HepG2 (cell line): Measurements from ENCODE around the gene TRRAP. TPM values are rescaled to one million over a fixed set of nuclear protein-coding genes. Genes with fewer than 3 reads are reported as not detected.

ENCODE experiments used
- ATAC-seq: fragments of 200-7000 bp; cut with Tn5 transposase; 3 replicates; pipeline ENCODE4 v1.9.1; 2020; ENCODE audit warnings: mild to moderate bottlenecking, moderate library complexity
- BruUV-seq: library from RNA; stranded (reverse); fragments of 400-500 nt; replicated peaks from 2 replicates; lab custom pipeline; 2021; lab: Mats Ljungman, UMichigan
- CTCF ChIA-PET: fragments of 300-600 bp; formaldehyde crosslinking; extraction: SDS; loops from one replicate; lab custom pipeline; 2021; ENCODE audit warnings: low total read pairs, inconsistent platforms, low intra/inter-chr PET ratio; lab: Yijun Ruan, JAX
- POLR2A ChIA-PET: fragments of 350-600 bp; sonication (Branson Sonifier 250); formaldehyde crosslinking; loops from one replicate; lab custom pipeline; 2020; ENCODE audit warnings: antibody characterized with exemption, inconsistent platforms; lab: Yijun Ruan, JAX
- DNase-seq: peaks from one replicate; pipeline ENCODE4 v3.0.0-alpha.2; 2015; ENCODE audit warnings: low spot score
- FAIRE-seq: peaks from 3 replicates; lab custom pipeline; 2011; peaks lifted over from hg19 to GRCh38; lab: Jason Lieb, UNC
- H2AFZ ChIP-seq: one replicate; pipeline ENCODE4 v1.6.1; 2011; ENCODE audit warnings: low read length, inconsistent platforms
- H3K27ac ChIP-seq: fragments of 300-600 bp; 3 replicates; pipeline ENCODE4 v1.8.0; 2011; ENCODE audit warnings: mixed run types, mild to moderate bottlenecking, mixed read lengths, low read length, inconsistent platforms; ENCODE audit not compliant: insufficient read depth; ENCODE audit errors: extremely low read length
- H3K27me3 ChIP-seq, 2 experiments: fragments of 200-600 bp in 1 of 2; 2 replicates in 1 of 2; 3 replicates in 1 of 2; pipeline versions ENCODE4 v1.6.0 to v1.8.0; 2011; ENCODE audit warnings: low read length in 2 of 2, mild to moderate bottlenecking in 2 of 2, moderate library complexity in 2 of 2, inconsistent platforms in 1 of 2; ENCODE audit not compliant: insufficient read depth in 2 of 2, control insufficient read depth in 1 of 2
- H3K36me3 ChIP-seq, 2 experiments: fragments of 200-600 bp in 1 of 2; replicated peaks in 1 of 2; 2 replicates in 1 of 2; 3 replicates in 1 of 2; pipeline versions ENCODE4 v1.5.1 to v1.8.0; 2011; ENCODE audit warnings: low read length in 2 of 2, inconsistent platforms in 1 of 2; ENCODE audit not compliant: insufficient read depth in 2 of 2, control insufficient read depth in 1 of 2
- H3K4me1 ChIP-seq: 2 replicates; pipeline ENCODE4 v1.5.1; 2012; ENCODE audit warnings: low read length, inconsistent platforms; ENCODE audit not compliant: insufficient read depth
- H3K4me2 ChIP-seq: 2 replicates; pipeline ENCODE4 v1.6.0; 2011; ENCODE audit warnings: low read depth, low read length, inconsistent platforms
- H3K4me3 ChIP-seq, 3 experiments: fragments of 200-600 bp in 1 of 3; sonication (generic), shearing (Covaris generic) in 1 of 3; replicated peaks in 1 of 3; 2 replicates each; pipeline ENCODE4 v1.5.1; 2011 to 2016; ENCODE audit warnings: low read length in 3 of 3, inconsistent platforms in 2 of 3, low read depth in 2 of 3, mild to moderate bottlenecking in 2 of 3, control low read depth in 1 of 3, mixed read lengths in 1 of 3; ENCODE audit not compliant: insufficient read depth in 1 of 3
- H3K79me2 ChIP-seq: one replicate; pipeline ENCODE4 v1.6.1; 2011; ENCODE audit warnings: low read length, inconsistent platforms; ENCODE audit not compliant: insufficient read depth
- H3K9ac ChIP-seq: 2 replicates; pipeline ENCODE4 v1.6.0; 2011; ENCODE audit warnings: mild to moderate bottlenecking, low read depth, low read length, inconsistent platforms; ENCODE audit not compliant: insufficient read depth
- H3K9me3 ChIP-seq: 2 replicates; pipeline ENCODE4 v1.5.1; 2012; ENCODE audit warnings: mild to moderate bottlenecking, low read length
- H4K20me1 ChIP-seq: 2 replicates; pipeline ENCODE4 v1.6.0; 2011; ENCODE audit warnings: inconsistent platforms, mild to moderate bottlenecking, low read length, moderate library complexity; ENCODE audit not compliant: insufficient read depth
- FOXA1 ChIP-seq, 2 experiments: fragments of 450-650 bp in 1 of 2; sonication (generic) in 1 of 2; formaldehyde crosslinking in 1 of 2; IDR thresholded peaks; 2 replicates each; pipeline versions ENCODE4 v1.4.0 to v1.6.1; 2016 to 2020; ENCODE audit warnings: missing genetic modification reagents in 1 of 2
- GABPB1 ChIP-seq: IDR thresholded peaks from 2 replicates; pipeline ENCODE4 v1.6.1; 2016; ENCODE audit warnings: mild to moderate bottlenecking, missing genetic modification reagents, moderate library complexity, missing compliant biosample characterization
- IKZF4 ChIP-seq: sonication (generic); formaldehyde crosslinking; IDR thresholded peaks from 2 replicates; pipeline ENCODE4 v1.5.1; 2020; ENCODE audit warnings: borderline replicate concordance, mild to moderate bottlenecking, low read depth, missing genetic modification reagents; ENCODE audit errors: not compliant biosample characterization
- KDM2A ChIP-seq: sonication (generic); formaldehyde crosslinking; IDR thresholded peaks from 2 replicates; pipeline ENCODE4 v1.4.0; 2020; ENCODE audit warnings: low read depth, missing genetic modification reagents, borderline replicate concordance
- MTERF4 ChIP-seq: sonication (generic); formaldehyde crosslinking; IDR thresholded peaks from 2 replicates; pipeline ENCODE4 v1.8.0; 2023; ENCODE audit warnings: mild to moderate bottlenecking, missing genetic modification reagents
- MXD1 ChIP-seq: sonication (generic); formaldehyde crosslinking; IDR thresholded peaks from 2 replicates; pipeline ENCODE4 v1.4.0; 2020; ENCODE audit warnings: mild to moderate bottlenecking, missing genetic modification reagents
- SAFB2 ChIP-seq: sonication (generic); formaldehyde crosslinking; IDR thresholded peaks from 2 replicates; pipeline ENCODE4 v1.5.1; 2020; ENCODE audit warnings: missing genetic modification reagents, low read depth, mild to moderate bottlenecking, borderline replicate concordance
- SRSF1 ChIP-seq: fragments of 200-400 bp; formaldehyde crosslinking; optimal IDR thresholded peaks from 2 replicates; pipeline ENCODE3; 2017; ENCODE audit warnings: mild to moderate bottlenecking, low read depth, low read length, moderate library complexity
- ZNF512B ChIP-seq: sonication (generic); formaldehyde crosslinking; IDR thresholded peaks from 2 replicates; pipeline ENCODE4 v1.5.1; 2020; ENCODE audit warnings: missing genetic modification reagents, mild to moderate bottlenecking, borderline replicate concordance
- ZNF646 ChIP-seq: sonication (generic); formaldehyde crosslinking; IDR thresholded peaks from 2 replicates; pipeline ENCODE4 v1.9.0; 2021; ENCODE audit warnings: mild to moderate bottlenecking, missing genetic modification reagents
- WGBS: methylation state at CpG from one replicate; pipeline ENCODE4 v1.1.6; 2017; ENCODE audit warnings: low lambda C conversion rate; 5-methylcytosine and 5-hydroxymethylcytosine counted together
- in situ Hi-C: cut with HindIII; loops from 2 replicates; pipeline ENCODE4 v1.10.0; 2017; ENCODE audit warnings: low pct_unique_long_range_greater_than_20kb; ENCODE audit not compliant: extremely low pct_ligation_motif_present
- intact Hi-C: fragments of 100-400 bp; cut with micrococcal nuclease; formaldehyde crosslinking; loops from one replicate; pipeline ENCODE4 v1.10.0; 2022; ENCODE audit not compliant: unreplicated experiment
- polyA plus RNA-seq, 8 experiments: library from polyadenylated mRNA; depleted of rRNA in 3 of 8; stranded (reverse) in 7 of 8; unstranded in 1 of 8; fragments of >200 nt; fragmentation: Illumina TruSeq in 4 of 8; extraction: Trizol in 4 of 8; gene quantifications; 2 replicates each; pipeline versions ENCODE4 v1.2.1 to v1.2.3, GENCODE V29; 2011 to 2016; ENCODE audit warnings: low read depth in 4 of 8, missing spikeins in 1 of 8, mixed read lengths in 1 of 8; ENCODE audit not compliant: insufficient read depth in 1 of 8
- total RNA-seq, 5 experiments: library from RNA; depleted of rRNA; stranded (reverse); fragments of >200 nt; fragmentation: Illumina TruSeq; extraction: Trizol; gene quantifications; 2 replicates each; pipeline ENCODE4 v1.2.3, GENCODE V29; 2016; ENCODE audit warnings: low read depth in 1 of 5

Gene TRRAP
- total and polyA plus RNA-seq, 2 of the 13 experiments (the other 11 are each of a cell fraction or from before 2014, with no cell fraction given): 8.6 to 10.5 TPM

- Histone ChIP-seq H3K4me3 (peak overlapping the region; percentile 89 to 100 (median 97)), H3K27me3 (peaks cover 1 to 9% of the 10 kb centered on the region in 2 experiments; a peak in 2 of 5 replicates), H4K20me1 (peaks cover 4% of the 10 kb centered on the region; the same call in 1 of the 2 replicates), H3K9me3 (no peaks in the 10 kb centered on the region), H3K79me2 (peaks cover 25% of the 10 kb centered on the region), H3K4me1 (peaks cover 45% of the 10 kb centered on the region), H3K27ac (peak overlapping the region; percentile 87), H3K36me3 (peaks cover 11 to 33% of the 10 kb centered on the region in 2 experiments), H3K4me2 (peak overlapping the region; percentile 93), H2AFZ (no peak overlapping the region), H3K9ac (peak overlapping the region; percentile 95)
- peak; percentile 77 for FAIRE-seq
- 2% methylated on average over 15 of the region's 29 CpGs for WGBS
- intact Hi-C loops (loop anchor here (2.0 kb wide), 1 partner anchor 43 kb away; no protein-coding TSS in a partner anchor), in situ Hi-C loops (no loop called here)
- ATAC-seq: peak; percentile 85
- ChIA-PET POLR2A (interaction anchor here (1.2 to 2.8 kb wide), 2 partner anchors 71 to 461 kb away, joined by 4 to 11 read pairs; no protein-coding TSS in a partner anchor), CTCF (no interaction called here)
- DNase-seq: peak; percentile 72
- BruUV-seq: no TSS peak
- TF ChIP-seq GABPB1 (CRISPR knock-in tag): peak; percentile 68; the same call in 1 of the 2 replicates
- TF ChIP-seq KDM2A (CRISPR knock-in tag): no peak
- TF ChIP-seq FOXA1 (IDR thresholded peaks at IDR 0.05): no peak
- TF ChIP-seq FOXA1 (CRISPR knock-in tag; IDR thresholded peaks at IDR 0.05): no peak
- no peak for TF ChIP-seq IKZF4
- no peak for TF ChIP-seq ZNF512B (CRISPR knock-in tag)
- peak; percentile 6 for TF ChIP-seq SRSF1
- peak; percentile 33; the same call in 1 of the 2 replicates for TF ChIP-seq MXD1
- TF ChIP-seq ZNF646: peak; percentile 53; the same call in 1 of the 2 replicates
- TF ChIP-seq MTERF4 (CRISPR knock-in tag): 0 out of 2 replicates have a peak, but pooled peaks have one; percentile 22
- 0 out of 2 replicates have a peak, but pooled peaks have one; percentile 8 for TF ChIP-seq SAFB2
Measured at GRCh38 chr7:98879198-98879978, 1.1 kb downstream of the TRRAP start.
